Neutrophil (primary cell): ENCODE data around the gene STX10.

Source experiments
- H3K27ac ChIP-seq: fragments of 200-600 bp; sonication (generic); 2 replicates; pipeline ENCODE4 v1.5.1; 2016; ENCODE audit warnings: mild to moderate bottlenecking, moderate library complexity
- H3K27me3 ChIP-seq: fragments of 200-600 bp; sonication (generic); 2 replicates; pipeline ENCODE4 v1.6.0; 2016; ENCODE audit warnings: mild to moderate bottlenecking
- H3K36me3 ChIP-seq: fragments of 200-600 bp; sonication (generic); 2 replicates; pipeline ENCODE4 v1.5.1; 2017
- H3K4me1 ChIP-seq, 2 experiments: fragments of 200-600 bp in 1 of 2; sonication (generic) in 1 of 2; 1 replicate in 1 of 2; 2 replicates in 1 of 2; pipeline versions ENCODE4 v1.5.1 to v1.6.1; 2013 to 2016; ENCODE audit warnings: low read depth in 1 of 2, low read length in 1 of 2, mild to moderate bottlenecking in 1 of 2, moderate library complexity in 1 of 2; ENCODE audit not compliant: control insufficient read depth in 1 of 2, insufficient read depth in 1 of 2
- H3K4me3 ChIP-seq, 2 experiments: fragments of 200-600 bp in 1 of 2; sonication (generic) in 1 of 2; 1 replicate in 1 of 2; 2 replicates in 1 of 2; pipeline ENCODE4 v1.5.1; 2013 to 2016; ENCODE audit warnings: low read depth in 1 of 2, low read length in 1 of 2, mild to moderate bottlenecking in 1 of 2, moderate library complexity in 1 of 2
- H3K9me3 ChIP-seq: fragments of 200-600 bp; sonication (generic); 2 replicates; pipeline ENCODE4 v1.5.1; 2016
- CTCF ChIP-seq: fragments of 200-600 bp; sonication (generic); IDR thresholded peaks from 2 replicates; pipeline ENCODE4 v1.5.1; 2016; ENCODE audit warnings: antibody characterized with exemption

STX10 gene

GRCh38 chr19:13116282-13117175, 33.6 kb downstream of the STX10 start, which contains the start of gene TRMT1:
TRMT1 (minus strand) TSS chr19:13116740; CDS start chr19:13116399, 341 bp downstream.
- peak within 1 kb of the TSS; percentile 70 to 80 for H3K4me3 ChIP-seq
- H3K9me3 ChIP-seq: no peaks in the 10 kb centered on the region
- peaks cover 1% of the 10 kb centered on the region for H3K36me3 ChIP-seq
- peak within 1 kb of the TSS; percentile 76 for H3K27ac ChIP-seq
- no peaks in the 10 kb centered on the region for H3K27me3 ChIP-seq
- TF ChIP-seq CTCF: peak; percentile 9
- peaks cover 40 to 42% of the 10 kb centered on the region in 2 experiments for H3K4me1 ChIP-seq

- H3K36me3 ChIP-seq: no peaks in the 10 kb centered on the region
- TF ChIP-seq CTCF: no peak
- H3K4me3 ChIP-seq: peak overlapping the region; percentile 70 to 80
- peak overlapping the region; percentile 76 for H3K27ac ChIP-seq
- H3K9me3 ChIP-seq: no peaks in the 10 kb centered on the region
- H3K4me1 ChIP-seq: peaks cover 40 to 42% of the 10 kb centered on the region in 2 experiments
- H3K27me3 ChIP-seq: no peaks in the 10 kb centered on the region
Measured at GRCh38 chr19:13115936-13116281, 34.3 kb downstream of the STX10 start.

- no peak overlapping the region for H3K27ac ChIP-seq
- no peaks in the 10 kb centered on the region for H3K36me3 ChIP-seq
- H3K4me3 ChIP-seq: no peak overlapping the region
- no peaks in the 10 kb centered on the region for H3K27me3 ChIP-seq
- H3K4me1 ChIP-seq: peaks cover 19 to 21% of the 10 kb centered on the region in 2 experiments
- no peaks in the 10 kb centered on the region for H3K9me3 ChIP-seq
- TF ChIP-seq CTCF: no peak
Measured at GRCh38 chr19:13112555-13112954, 37.6 kb downstream of the STX10 start.

GRCh38 chr19:13110099-13110610, 40.0 kb downstream of the STX10 start:
- H3K36me3 ChIP-seq: no peaks in the 10 kb centered on the region

More at GRCh38 chr19:13110099-13110610, 40.0 kb downstream of the STX10 start:
- Histone ChIP-seq H3K4me3 (no peak overlapping the region), H3K27ac (no peak overlapping the region), H3K9me3 (no peaks in the 10 kb centered on the region), H3K27me3 (no peaks in the 10 kb centered on the region), H3K4me1 (peaks cover 12% of the 10 kb centered on the region in 2 experiments)
- TF ChIP-seq CTCF: no peak
